Raji (cell line): Measurements from ENCODE around the gene TAS2R60.

Experiments
- POLR2A ChIP-seq: IDR thresholded peaks from 2 replicates; pipeline ENCODE4 v1.6.1; 2011; ENCODE audit warnings: low read depth, low read length, control low read depth; ENCODE audit not compliant: insufficient read depth

TAS2R60 gene

DNA sequence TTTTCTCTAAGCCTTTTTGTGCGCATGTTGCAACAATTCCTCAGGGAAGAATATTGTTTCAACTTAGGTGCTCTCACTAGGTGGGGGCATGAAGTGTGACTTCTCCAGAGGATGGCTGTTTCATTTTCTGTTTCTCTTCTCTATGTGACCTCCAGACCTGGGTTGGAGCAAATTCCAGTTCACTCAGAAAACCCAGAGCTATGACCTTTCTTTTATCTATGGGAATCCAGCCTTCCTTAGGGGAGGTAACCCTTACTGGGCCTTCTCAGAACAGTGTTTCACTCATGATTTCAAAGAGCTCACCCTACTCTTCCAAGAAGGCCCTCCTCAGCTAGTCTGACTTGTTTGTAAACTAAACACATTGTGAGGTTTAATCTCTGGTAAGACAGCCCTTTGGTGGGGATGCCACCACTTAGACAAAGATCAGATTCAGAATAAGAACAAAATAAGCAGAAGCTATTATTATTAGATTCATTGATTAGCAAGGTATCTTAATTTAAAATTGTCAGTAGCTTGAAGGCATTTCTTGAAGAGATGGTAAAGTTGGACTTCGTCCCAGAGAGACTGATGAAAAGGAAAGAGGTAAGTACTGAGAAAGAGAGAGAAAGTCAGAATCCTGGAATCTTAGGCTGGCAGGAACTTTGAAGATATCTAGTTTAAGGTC lies 16.6 kb upstream of the TAS2R60 start:
- no peak for TF ChIP-seq POLR2A

GRCh38 chr7:143429770-143430698 lies 13.2 kb upstream of the TAS2R60 start:
- no peak for TF ChIP-seq POLR2A

DNA sequence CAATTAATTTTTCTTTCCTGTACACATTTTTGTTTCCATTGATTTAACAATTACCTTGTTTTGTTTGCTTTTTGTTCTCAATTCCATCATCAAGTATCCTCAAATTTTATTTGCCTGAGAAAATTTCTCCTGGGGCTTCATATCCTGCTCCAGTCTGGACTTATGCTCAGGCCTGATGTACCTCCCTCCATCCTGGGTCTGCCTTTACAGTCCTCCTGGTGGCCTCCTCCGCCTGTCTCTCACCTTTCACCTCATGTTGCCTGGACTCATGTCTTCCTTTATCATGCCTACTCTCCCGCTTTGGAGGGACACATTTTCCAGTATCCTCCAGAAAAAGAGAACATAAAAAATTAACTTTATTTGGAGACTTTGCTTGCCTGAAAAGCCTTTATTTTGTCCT lies 12.1 kb upstream of the TAS2R60 start:
- TF ChIP-seq POLR2A: no peak

DNA sequence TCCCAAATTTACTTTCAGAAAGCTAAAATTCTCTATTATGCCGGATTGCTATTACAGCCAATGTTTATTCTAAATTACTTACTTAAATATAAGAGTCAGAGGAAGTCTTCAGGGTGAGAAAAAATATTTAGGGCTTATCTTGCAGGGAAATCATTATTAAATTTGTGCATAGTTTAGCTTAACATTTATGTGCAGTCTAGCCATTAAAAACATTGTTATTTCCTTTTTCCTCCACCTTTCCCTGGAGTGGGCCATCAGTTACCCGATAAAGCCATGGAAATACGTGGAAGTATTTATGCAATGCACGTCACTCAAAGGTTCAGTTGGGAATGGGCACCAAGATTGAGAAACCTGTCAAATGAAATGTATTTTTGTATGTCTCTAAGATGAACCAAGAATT lies 9.5 kb upstream of the TAS2R60 start:
- no peak for TF ChIP-seq POLR2A

- TF ChIP-seq POLR2A: no peak
Measured at GRCh38 chr7:143434660-143435059, 8.6 kb upstream of the TAS2R60 start.

DNA sequence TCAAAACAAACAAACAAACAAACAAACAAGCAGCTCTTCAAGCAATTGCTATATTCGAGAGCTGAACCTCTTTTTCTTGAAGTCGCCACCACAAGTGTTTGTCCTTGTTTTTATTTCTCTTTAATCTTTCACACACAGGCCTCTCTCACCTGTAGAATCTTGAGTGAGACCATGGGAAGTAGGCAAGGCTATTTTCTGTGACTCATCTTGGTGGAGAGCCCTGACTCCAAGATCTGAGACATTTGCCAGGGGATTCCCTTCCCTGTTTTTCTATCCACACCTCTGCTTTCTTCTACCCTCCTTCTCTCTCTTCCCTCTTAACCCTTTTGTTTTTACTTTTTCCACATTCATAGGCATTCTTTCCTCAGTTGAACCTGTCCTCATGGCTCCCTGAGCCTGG lies 8.0 kb upstream of the TAS2R60 start:
- no peak for TF ChIP-seq POLR2A

GRCh38 chr7:143436325-143436946 lies 6.8 kb upstream of the TAS2R60 start:
- no peak for TF ChIP-seq POLR2A

DNA sequence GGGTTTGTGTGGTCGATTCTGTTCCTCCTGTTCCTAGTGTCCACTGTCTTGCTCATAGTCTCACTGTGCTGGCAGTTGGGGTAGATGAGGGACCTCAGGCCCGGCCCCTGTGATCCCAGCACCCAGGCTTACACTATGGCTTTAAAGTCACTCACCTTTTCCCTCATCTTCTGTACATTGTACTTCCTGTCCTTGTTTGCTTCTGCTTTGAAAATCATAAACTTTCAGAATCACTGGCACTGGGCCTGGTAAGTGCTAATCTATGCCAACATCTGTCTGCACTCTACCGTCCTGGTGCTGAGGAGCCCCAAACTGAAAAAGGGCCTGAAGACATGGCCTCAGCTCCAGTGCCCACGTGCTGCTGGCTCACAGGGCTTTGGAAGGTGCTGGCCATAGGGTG lies 5.7 kb upstream of the TAS2R60 start:
- TF ChIP-seq POLR2A: no peak

GRCh38 chr7:143439866-143440265 lies 3.4 kb upstream of the TAS2R60 start:
- TF ChIP-seq POLR2A: no peak

- no peak for TF ChIP-seq POLR2A
Measured at GRCh38 chr7:143444063-143444782, 970 bp downstream of the TAS2R60 start.

- TF ChIP-seq POLR2A: no peak
Measured at GRCh38 chr7:143444785-143445184, 1.5 kb downstream of the TAS2R60 start.

- TF ChIP-seq POLR2A: no peak
Measured at GRCh38 chr7:143447466-143447865, 4.2 kb downstream of the TAS2R60 start.

DNA sequence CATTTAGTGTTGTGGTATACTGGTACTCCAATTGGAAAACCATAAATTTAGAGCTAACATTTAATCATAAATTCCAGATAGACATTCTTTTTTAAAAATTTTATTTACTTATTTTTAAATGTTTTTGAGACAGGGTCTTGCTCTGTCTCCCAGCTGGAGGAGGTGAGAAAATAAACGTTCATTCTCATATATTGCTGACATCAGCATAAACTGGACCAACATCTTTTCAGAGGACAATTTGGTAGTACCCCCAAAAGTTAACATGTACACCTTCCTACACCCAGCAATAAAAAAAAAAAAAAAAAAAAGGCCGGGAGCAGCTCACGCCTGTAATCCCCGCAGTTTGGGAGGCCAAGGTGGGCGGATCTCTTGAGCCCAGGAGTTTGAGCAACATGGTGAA lies 5.2 kb downstream of the TAS2R60 start:
- TF ChIP-seq POLR2A: no peak

- TF ChIP-seq POLR2A: no peak
Measured at GRCh38 chr7:143449793-143450192, 6.5 kb downstream of the TAS2R60 start.

GRCh38 chr7:143451122-143451521 lies 7.9 kb downstream of the TAS2R60 start:
- TF ChIP-seq POLR2A: no peak
